Astrocyte of the spinal cord (primary cell): ENCODE data around the gene WFIKKN2.

Source experiments
- DNase-seq: peaks from one replicate; pipeline ENCODE4 v3.0.0; 2011; ENCODE audit warnings: low read depth, low spot score
- H3K4me3 ChIP-seq: 2 replicates; pipeline ENCODE4 v1.5.1; 2011; ENCODE audit warnings: low read depth, mild to moderate bottlenecking, low read length, moderate library complexity
- in situ Hi-C: cut with HindIII; loops from 2 replicates; pipeline ENCODE4 v1.10.0; 2017; ENCODE audit warnings: low sequenced_read_pairs
- TF ChIP-seq, protein P1 (sequence below): IDR thresholded peaks from 2 replicates; pipeline ENCODE4 v1.5.1; 2012; ENCODE audit warnings: low read depth, mild to moderate bottlenecking, low read length, inconsistent platforms

The WFIKKN2 gene

DNA sequence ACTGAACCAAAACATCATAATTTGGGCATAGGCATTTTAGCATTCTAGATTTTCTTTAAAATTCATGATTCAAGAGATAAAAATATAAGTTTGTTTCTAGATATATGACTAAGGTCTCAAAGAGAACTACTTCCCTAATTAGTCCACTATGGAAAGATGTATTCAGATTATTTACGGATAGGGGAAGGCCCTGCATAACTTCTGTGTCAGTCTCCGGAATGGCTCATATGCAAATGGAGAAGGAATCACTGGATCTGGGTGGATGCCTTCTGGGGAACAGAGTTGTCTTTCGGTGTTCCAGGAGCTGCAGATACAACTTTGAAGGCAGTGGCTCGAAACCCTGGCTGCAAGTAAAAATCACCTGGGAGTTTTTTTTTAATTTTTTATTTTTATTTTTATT is 17.1 kb upstream of the WFIKKN2 start:
- no peak overlapping the region for H3K4me3 ChIP-seq
- TF ChIP-seq, protein P1, sequence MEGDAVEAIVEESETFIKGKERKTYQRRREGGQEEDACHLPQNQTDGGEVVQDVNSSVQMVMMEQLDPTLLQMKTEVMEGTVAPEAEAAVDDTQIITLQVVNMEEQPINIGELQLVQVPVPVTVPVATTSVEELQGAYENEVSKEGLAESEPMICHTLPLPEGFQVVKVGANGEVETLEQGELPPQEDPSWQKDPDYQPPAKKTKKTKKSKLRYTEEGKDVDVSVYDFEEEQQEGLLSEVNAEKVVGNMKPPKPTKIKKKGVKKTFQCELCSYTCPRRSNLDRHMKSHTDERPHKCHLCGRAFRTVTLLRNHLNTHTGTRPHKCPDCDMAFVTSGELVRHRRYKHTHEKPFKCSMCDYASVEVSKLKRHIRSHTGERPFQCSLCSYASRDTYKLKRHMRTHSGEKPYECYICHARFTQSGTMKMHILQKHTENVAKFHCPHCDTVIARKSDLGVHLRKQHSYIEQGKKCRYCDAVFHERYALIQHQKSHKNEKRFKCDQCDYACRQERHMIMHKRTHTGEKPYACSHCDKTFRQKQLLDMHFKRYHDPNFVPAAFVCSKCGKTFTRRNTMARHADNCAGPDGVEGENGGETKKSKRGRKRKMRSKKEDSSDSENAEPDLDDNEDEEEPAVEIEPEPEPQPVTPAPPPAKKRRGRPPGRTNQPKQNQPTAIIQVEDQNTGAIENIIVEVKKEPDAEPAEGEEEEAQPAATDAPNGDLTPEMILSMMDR: no peak
- no peak for DNase-seq
- in situ Hi-C loops: no loop called here

- in situ Hi-C loops: no loop called here
- no peak for DNase-seq
- TF ChIP-seq, protein P1: no peak
- H3K4me3 ChIP-seq: no peak overlapping the region
Observed at GRCh38 chr17:50818921-50819657, 16.3 kb upstream of the WFIKKN2 start.

GRCh38 chr17:50820651-50821050 is 14.7 kb upstream of the WFIKKN2 start:
- TF ChIP-seq, protein P1: no peak
- DNase-seq: no peak
- no peak overlapping the region for H3K4me3 ChIP-seq
- in situ Hi-C loops: no loop called here

- in situ Hi-C loops: no loop called here
- DNase-seq: no peak
- TF ChIP-seq, protein P1: no peak
- H3K4me3 ChIP-seq: no peak overlapping the region
Observed at GRCh38 chr17:50822550-50822949, 12.8 kb upstream of the WFIKKN2 start.

DNA sequence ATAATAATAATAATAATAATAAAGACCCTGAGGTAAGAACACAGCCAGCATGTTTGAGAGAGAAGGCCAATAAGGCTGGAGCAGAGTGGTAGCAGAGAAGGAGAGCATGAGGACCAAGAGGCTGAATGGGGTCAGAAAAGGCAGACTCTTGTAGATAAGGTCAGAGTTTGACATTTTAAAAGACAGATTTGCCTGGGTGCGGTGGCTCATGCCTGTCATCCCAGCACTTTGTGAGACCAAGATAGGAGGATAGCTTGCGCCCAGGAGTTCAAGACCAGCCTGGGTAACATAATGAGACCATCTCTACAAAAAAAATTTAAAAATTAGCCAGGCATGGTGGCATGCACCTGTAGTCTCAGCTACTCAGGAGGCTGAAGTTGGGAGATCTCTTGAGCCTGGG is 11.0 kb upstream of the WFIKKN2 start:
- TF ChIP-seq, protein P1: no peak
- H3K4me3 ChIP-seq: no peak overlapping the region
- in situ Hi-C loops: no loop called here
- DNase-seq: no peak

- H3K4me3 ChIP-seq: no peak overlapping the region
- in situ Hi-C loops: no loop called here
- DNase-seq: no peak
- TF ChIP-seq, protein P1: no peak
Observed at GRCh38 chr17:50825188-50825587, 10.2 kb upstream of the WFIKKN2 start.
